HEK293 (cell line): ENCODE results near the gene KIAA1958.
A peak's percentile ranks its signal among the peaks of the same experiment; 100 is the strongest.

ENCODE experiments used
- GLIS2 ChIP-seq: fragments of 450-650 bp; formaldehyde crosslinking; IDR thresholded peaks from 2 replicates; pipeline ENCODE4 v1.5.1; 2016; ENCODE audit warnings: missing biosample characterization, missing genetic modification characterization
- PATZ1 ChIP-seq: fragments of 450-650 bp; formaldehyde crosslinking; IDR thresholded peaks from 2 replicates; pipeline ENCODE4 v1.5.1; 2016; ENCODE audit warnings: missing biosample characterization, missing genetic modification characterization
- REPIN1 ChIP-seq: fragments of 450-650 bp; formaldehyde crosslinking; IDR thresholded peaks from 2 replicates; pipeline ENCODE4 v1.5.1; 2017; ENCODE audit warnings: missing biosample characterization, missing genetic modification characterization, low read depth
- WT1 ChIP-seq: fragments of 450-650 bp; formaldehyde crosslinking; IDR thresholded peaks from 2 replicates; pipeline ENCODE4 v1.5.1; 2016; ENCODE audit warnings: missing biosample characterization, missing genetic modification characterization
- ZBTB11 ChIP-seq: fragments of 450-650 bp; formaldehyde crosslinking; conservative IDR thresholded peaks from 2 replicates; pipeline ENCODE4 v1.5.1; 2016; ENCODE audit warnings: low read depth, missing biosample characterization, missing genetic modification characterization
- ZBTB20 ChIP-seq: fragments of 450-650 bp; formaldehyde crosslinking; IDR thresholded peaks from 2 replicates; pipeline ENCODE4 v1.5.1; 2016; ENCODE audit warnings: missing biosample characterization, missing genetic modification characterization
- ZBTB48 ChIP-seq: fragments of 450-650 bp; formaldehyde crosslinking; IDR thresholded peaks from 2 replicates; pipeline ENCODE4 v1.5.1; 2016; ENCODE audit warnings: missing biosample characterization, missing genetic modification characterization
- ZFP69B ChIP-seq: fragments of 450-650 bp; formaldehyde crosslinking; IDR thresholded peaks from 2 replicates; pipeline ENCODE4 v1.5.1; 2016; ENCODE audit warnings: missing biosample characterization, missing genetic modification characterization
- ZNF121 ChIP-seq: fragments of 450-650 bp; formaldehyde crosslinking; IDR thresholded peaks from 2 replicates; pipeline ENCODE4 v1.5.1; 2016; ENCODE audit warnings: missing biosample characterization, missing genetic modification characterization
- ZNF2 ChIP-seq: fragments of 450-650 bp; formaldehyde crosslinking; IDR thresholded peaks from 2 replicates; pipeline ENCODE4 v1.5.1; 2016; ENCODE audit warnings: missing biosample characterization, missing genetic modification characterization
- ZNF266 ChIP-seq: fragments of 450-650 bp; formaldehyde crosslinking; IDR thresholded peaks from 2 replicates; pipeline ENCODE4 v1.5.1; 2016; ENCODE audit warnings: missing biosample characterization, missing genetic modification characterization, low read depth
- ZNF423 ChIP-seq: fragments of 450-650 bp; formaldehyde crosslinking; IDR thresholded peaks from 2 replicates; pipeline ENCODE4 v1.5.1; 2016; ENCODE audit warnings: missing biosample characterization, missing genetic modification characterization
- ZNF518A ChIP-seq: fragments of 450-650 bp; formaldehyde crosslinking; conservative IDR thresholded peaks from 2 replicates; pipeline ENCODE4 v1.5.1; 2016; ENCODE audit warnings: low read depth, missing biosample characterization, missing genetic modification characterization
- ZNF623 ChIP-seq: fragments of 450-650 bp; formaldehyde crosslinking; IDR thresholded peaks from 2 replicates; pipeline ENCODE4 v1.5.1; 2016; ENCODE audit warnings: missing biosample characterization, missing genetic modification characterization
- ZNF626 ChIP-seq: fragments of 450-650 bp; sonication (Bioruptor Pico); formaldehyde crosslinking; IDR thresholded peaks from 2 replicates; pipeline ENCODE4 v1.5.1; 2018; ENCODE audit warnings: missing biosample characterization, missing genetic modification characterization, inconsistent platforms
- ZSCAN4 ChIP-seq: fragments of 450-650 bp; formaldehyde crosslinking; IDR thresholded peaks from 2 replicates; pipeline ENCODE4 v1.5.1; 2017; ENCODE audit warnings: missing biosample characterization, missing genetic modification characterization
- ZSCAN5A ChIP-seq: fragments of 450-650 bp; formaldehyde crosslinking; IDR thresholded peaks from 2 replicates; pipeline ENCODE4 v1.5.1; 2016; ENCODE audit warnings: missing biosample characterization, missing genetic modification characterization
- TF ChIP-seq, protein P1 (sequence below): fragments of 450-650 bp; formaldehyde crosslinking; IDR thresholded peaks from 2 replicates; pipeline ENCODE4 v1.5.1; 2016; ENCODE audit warnings: missing biosample characterization, missing genetic modification characterization
- TF ChIP-seq, protein P2 (sequence below): fragments of 450-650 bp; formaldehyde crosslinking; IDR thresholded peaks from 2 replicates; pipeline ENCODE4 v1.5.1; 2016; ENCODE audit warnings: missing biosample characterization, missing genetic modification characterization

KIAA1958 gene

DNA sequence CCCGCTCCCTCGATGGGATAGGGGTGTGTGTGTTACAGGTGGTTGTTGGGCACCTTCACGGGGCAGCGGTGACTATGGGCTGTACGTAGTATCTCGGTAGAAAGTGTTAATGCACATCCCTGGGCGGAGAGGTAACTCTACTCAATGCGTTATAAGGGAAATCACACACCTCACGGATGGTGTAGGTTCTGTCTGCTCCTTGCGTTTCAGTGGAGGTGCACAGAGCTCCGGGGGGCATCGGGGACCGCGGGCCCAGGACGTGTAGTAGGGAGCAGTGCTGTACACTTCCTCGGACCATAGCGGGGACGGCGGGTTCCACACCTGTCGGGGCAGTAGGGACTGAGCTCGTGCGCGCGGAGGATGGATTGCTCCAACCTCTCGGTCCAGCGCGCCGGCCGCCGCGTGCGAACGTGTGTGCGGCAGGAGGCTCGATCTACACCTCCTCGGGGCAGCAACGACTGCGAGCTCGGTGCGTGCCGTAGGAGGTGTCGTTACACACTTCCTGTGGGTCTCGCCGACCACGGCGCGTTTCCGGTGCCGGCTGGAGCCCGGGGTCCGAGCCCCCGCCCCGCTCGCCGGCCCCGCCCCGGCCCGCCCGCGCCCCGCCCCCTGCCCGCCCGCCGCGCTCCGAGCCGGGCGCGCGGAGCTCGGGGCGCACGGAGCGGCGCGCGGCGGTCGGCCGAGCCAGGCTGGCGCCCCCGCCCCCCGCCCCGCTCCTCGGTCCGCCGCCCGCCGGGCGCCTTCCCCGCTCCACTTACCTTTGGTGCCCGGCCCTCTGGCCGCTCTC is at the start of gene KIAA1958 (continued):
- TF ChIP-seq ZNF518A (tag by site-specific recombination) (0 out of 2 replicates have a peak, but pooled peaks have one; percentile 15), ZSCAN5A (tag by site-specific recombination) (0 out of 2 replicates have a peak, but pooled peaks have one; percentile 52), ZBTB11 (tag by site-specific recombination) (peak; percentile 94), ZSCAN4 (tag by site-specific recombination) (peak; percentile 61), ZNF623 (tag by site-specific recombination) (no peak), ZNF121 (tag by site-specific recombination) (0 out of 2 replicates have a peak, but pooled peaks have one; percentile 49), ZNF266 (tag by site-specific recombination) (no peak), GLIS2 (tag by site-specific recombination) (peak; percentile 77), ZFP69B (tag by site-specific recombination) (peak; percentile 46; the same call in 1 of the 2 replicates), ZNF626 (tag by site-specific recombination) (no peak), ZBTB48 (tag by site-specific recombination) (peak; percentile 64; the same call in 1 of the 2 replicates), ZBTB20 (tag by site-specific recombination) (peak; percentile 75), ZNF2 (peak; percentile 88), PATZ1 (tag by site-specific recombination) (0 out of 2 replicates have a peak, but pooled peaks have one; percentile 28), ZNF423 (tag by site-specific recombination) (peak; percentile 31; the same call in 1 of the 2 replicates), REPIN1 (tag by site-specific recombination) (0 out of 2 replicates have a peak, but pooled peaks have one; percentile 53), WT1 (tag by site-specific recombination) (no peak)
- TF ChIP-seq, protein P1, sequence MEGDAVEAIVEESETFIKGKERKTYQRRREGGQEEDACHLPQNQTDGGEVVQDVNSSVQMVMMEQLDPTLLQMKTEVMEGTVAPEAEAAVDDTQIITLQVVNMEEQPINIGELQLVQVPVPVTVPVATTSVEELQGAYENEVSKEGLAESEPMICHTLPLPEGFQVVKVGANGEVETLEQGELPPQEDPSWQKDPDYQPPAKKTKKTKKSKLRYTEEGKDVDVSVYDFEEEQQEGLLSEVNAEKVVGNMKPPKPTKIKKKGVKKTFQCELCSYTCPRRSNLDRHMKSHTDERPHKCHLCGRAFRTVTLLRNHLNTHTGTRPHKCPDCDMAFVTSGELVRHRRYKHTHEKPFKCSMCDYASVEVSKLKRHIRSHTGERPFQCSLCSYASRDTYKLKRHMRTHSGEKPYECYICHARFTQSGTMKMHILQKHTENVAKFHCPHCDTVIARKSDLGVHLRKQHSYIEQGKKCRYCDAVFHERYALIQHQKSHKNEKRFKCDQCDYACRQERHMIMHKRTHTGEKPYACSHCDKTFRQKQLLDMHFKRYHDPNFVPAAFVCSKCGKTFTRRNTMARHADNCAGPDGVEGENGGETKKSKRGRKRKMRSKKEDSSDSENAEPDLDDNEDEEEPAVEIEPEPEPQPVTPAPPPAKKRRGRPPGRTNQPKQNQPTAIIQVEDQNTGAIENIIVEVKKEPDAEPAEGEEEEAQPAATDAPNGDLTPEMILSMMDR (tag by site-specific recombination), result 0 out of 2 replicates have a peak, but pooled peaks have one; percentile 8
- TF ChIP-seq, protein P2, sequence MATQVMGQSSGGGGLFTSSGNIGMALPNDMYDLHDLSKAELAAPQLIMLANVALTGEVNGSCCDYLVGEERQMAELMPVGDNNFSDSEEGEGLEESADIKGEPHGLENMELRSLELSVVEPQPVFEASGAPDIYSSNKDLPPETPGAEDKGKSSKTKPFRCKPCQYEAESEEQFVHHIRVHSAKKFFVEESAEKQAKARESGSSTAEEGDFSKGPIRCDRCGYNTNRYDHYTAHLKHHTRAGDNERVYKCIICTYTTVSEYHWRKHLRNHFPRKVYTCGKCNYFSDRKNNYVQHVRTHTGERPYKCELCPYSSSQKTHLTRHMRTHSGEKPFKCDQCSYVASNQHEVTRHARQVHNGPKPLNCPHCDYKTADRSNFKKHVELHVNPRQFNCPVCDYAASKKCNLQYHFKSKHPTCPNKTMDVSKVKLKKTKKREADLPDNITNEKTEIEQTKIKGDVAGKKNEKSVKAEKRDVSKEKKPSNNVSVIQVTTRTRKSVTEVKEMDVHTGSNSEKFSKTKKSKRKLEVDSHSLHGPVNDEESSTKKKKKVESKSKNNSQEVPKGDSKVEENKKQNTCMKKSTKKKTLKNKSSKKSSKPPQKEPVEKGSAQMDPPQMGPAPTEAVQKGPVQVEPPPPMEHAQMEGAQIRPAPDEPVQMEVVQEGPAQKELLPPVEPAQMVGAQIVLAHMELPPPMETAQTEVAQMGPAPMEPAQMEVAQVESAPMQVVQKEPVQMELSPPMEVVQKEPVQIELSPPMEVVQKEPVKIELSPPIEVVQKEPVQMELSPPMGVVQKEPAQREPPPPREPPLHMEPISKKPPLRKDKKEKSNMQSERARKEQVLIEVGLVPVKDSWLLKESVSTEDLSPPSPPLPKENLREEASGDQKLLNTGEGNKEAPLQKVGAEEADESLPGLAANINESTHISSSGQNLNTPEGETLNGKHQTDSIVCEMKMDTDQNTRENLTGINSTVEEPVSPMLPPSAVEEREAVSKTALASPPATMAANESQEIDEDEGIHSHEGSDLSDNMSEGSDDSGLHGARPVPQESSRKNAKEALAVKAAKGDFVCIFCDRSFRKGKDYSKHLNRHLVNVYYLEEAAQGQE (tag by site-specific recombination), result no peak
